GM19240 (cell line): Measurements from ENCODE around the gene NRXN3.

Experiments
- DNase-seq: peaks from one replicate; pipeline ENCODE4 v3.0.0; 2011; ENCODE audit warnings: low spot score; ENCODE audit not compliant: insufficient read length

The NRXN3 gene

GRCh38 chr14:79451601-79452000 lies 1281.4 kb downstream of the NRXN3 start:
- no peak for DNase-seq

DNA sequence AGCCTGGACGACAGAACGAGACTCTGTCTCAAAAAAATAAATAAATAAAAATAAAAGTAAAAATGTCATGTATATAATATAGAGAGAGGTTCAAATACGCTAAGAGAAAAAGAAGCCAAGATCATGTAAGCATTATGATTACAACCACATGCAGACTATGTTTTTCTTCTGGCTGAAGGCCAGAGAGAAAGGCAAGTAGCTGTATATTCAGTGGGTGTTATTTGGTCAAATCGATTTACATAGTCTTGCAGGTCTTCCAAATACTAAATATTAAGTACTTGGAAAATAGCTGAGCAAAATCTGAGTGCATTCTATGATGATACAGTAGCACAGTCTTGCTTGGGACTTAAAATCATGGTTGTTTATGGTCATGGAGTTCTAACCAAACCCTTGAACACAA lies 1283.1 kb downstream of the NRXN3 start:
- DNase-seq, result no peak

GRCh38 chr14:79464468-79464867 lies 1294.3 kb downstream of the NRXN3 start:
- DNase-seq, result no peak

DNA sequence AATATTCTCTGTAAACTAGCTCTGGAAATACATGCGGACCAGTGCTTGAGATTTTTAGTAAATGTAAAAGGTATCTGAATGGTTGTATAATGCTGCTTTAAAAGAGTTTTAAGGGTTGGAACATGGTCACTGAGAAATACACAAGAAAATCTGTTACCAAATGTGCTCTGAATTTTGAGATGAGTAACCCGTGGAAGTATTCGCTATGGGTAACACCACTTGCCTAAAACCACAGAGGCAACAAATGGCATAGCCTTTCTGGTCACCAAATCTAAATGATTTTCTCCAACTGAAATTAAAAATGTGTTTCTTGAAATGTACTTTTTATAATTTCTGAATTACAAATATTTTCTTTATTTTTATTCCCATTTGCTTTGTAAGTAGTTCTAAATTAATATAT lies 1295.5 kb downstream of the NRXN3 start:
- DNase-seq, result no peak

DNA sequence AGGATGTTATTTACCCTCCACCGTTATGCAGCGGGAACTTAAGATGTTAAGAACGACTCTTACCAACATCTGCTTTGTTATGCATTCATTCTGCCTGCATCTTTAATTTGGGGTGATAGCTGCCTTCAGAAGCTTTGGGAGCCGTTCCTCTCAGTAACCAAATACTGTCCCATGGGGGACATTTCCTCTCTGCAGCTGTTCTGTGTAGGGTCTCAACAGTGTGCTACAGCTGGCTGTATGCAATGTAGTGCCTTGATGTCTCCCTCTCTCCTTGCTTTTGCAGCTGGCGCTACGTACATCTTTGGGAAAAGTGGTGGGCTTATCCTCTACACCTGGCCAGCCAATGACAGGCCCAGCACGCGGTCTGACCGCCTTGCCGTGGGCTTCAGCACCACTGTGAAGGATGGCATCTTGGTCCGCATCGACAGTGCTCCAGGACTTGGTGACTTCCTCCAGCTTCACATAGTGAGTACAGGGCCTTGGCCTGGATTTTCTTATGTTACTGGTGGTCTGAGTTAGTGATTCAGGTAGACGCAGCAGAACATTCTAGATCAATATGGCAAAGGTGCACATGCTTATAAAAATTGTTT lies 1296.9 kb downstream of the NRXN3 start:
- DNase-seq, result no peak

- no peak for DNase-seq
Measured at GRCh38 chr14:79467835-79468234, 1297.7 kb downstream of the NRXN3 start.

- DNase-seq, result no peak
Measured at GRCh38 chr14:79468486-79468885, 1298.3 kb downstream of the NRXN3 start.

DNA sequence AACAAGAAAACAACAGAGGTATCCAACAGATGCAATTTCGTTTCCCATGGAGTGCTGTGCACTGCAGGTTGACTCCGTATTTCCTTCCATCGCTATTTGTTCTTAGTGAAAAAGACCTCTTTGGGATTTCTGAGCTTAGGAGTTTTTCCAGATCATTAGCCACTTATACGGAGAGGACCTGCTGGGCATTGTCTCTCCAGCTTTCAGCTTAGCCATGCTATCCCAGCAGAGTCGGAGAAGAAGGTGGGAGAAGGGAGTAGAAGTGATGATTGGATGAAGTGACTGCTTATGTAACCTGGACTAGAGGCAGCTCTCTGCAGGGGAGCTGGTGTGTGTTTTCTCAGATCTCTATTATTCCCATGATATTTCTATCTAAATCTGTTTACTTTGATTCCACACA lies 1303.5 kb downstream of the NRXN3 start:
- DNase-seq, result no peak

DNA sequence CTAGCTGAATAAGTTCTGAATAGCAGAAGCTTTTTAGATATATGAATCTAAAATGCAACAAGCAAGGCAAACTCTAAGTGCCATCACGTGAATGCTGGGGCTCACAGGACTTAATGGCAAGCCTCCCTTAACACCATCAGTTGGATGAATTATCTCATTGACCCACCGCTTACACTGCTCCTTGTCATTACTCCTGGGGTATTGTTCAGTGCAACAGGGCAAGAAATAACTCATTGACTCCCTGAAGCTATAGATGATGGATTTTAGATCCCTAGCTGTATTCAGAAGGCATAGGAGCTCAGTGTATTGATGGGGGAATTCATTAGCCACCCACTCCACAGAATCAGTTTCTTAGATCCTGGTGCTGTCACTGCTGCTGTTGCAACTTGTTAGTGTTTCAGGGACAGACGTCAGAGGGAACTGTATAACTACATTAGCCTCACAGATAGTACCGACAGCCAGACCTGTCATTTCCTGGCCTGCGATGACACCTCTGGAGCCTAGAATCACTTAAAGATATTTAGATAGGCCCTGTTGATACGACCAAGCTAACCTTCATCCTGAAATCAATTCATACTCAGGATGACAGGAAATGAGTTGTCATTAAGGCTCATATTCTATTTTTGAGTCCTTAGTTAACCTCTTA lies 1305.8 kb downstream of the NRXN3 start:
- no peak for DNase-seq

DNA sequence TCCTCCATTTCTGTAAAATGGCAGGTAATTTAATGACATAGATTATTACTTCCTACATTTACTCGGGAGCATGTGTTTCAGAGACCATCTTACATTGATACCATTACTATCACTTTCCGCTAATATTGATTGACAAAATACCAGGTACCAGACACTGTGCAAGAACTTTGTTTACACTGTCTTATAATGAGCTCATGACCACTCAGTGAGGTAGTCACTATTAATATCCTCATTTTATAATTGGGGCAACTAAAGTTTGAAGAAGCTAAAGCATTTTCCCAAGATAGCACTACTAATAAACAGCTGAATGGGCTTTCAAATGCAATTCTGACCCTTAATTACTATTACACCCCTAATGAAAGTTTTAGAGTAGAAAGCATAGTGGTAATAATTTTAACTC lies 1306.4 kb downstream of the NRXN3 start:
- no peak for DNase-seq

- DNase-seq, result no peak
Measured at GRCh38 chr14:79480212-79480611, 1310.0 kb downstream of the NRXN3 start.

- no peak for DNase-seq
Measured at GRCh38 chr14:79482825-79483224, 1312.7 kb downstream of the NRXN3 start.

- no peak for DNase-seq
Measured at GRCh38 chr14:79483477-79484388, 1313.6 kb downstream of the NRXN3 start.

- DNase-seq, result no peak
Measured at GRCh38 chr14:79487632-79488031, 1317.5 kb downstream of the NRXN3 start.

DNA sequence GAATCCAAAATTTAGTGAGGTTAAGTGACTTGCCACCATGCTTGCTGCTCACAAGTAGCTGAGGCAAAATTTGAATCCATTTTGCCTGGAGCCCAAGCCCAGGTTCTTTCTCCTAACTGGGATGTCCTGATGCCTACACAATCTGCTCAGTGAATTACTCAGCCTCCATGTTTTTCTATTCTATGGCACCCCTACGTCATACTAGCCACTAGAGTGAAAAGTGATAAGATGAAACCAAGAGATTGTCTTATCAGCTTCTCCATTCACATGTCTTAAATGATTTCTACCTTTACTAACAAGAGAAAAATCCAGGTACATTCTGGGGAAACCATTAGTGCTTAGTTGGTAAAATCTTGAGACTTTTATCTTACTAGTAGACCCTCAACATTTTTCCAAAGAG lies 1321.0 kb downstream of the NRXN3 start:
- DNase-seq, result no peak

GRCh38 chr14:79493081-79493645 lies 1323.0 kb downstream of the NRXN3 start:
- DNase-seq, result no peak

DNA sequence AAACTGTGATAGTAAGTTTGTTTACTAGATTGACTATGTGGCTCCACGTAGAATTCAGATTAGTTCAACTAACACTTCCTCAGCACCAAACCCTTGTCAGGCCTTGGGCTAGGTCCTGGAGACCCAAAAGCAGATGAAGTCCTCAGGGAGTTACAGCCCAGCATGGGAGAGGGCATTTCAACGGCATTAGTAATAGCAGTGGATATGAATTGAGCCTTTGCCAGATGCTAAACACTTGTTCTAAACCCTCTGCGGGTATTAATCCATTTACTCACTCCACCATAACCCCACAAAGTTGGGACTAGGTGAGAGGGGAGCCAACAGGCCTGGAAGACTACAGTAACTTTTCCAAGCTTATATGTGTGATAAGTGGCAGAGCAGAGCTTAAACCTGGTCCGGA lies 1326.5 kb downstream of the NRXN3 start:
- no peak for DNase-seq

DNA sequence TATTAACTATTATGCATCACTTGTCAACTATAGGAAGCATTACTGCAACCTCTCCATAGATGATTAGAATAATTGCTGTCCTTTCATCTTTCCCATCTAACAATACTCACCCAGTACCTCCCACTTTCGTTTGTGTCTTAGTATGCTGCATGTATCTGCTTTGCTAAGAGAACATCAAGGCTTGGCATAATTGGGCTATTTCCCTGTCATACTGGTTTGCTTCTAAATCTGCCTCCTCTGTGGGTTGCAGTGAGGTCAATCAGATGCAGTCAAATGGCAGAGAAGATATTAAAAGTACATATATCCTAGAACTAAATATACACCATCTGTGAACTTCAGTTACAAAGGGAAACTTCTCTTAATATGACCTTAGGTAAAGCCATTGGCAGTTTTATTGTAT lies 1330.3 kb downstream of the NRXN3 start:
- no peak for DNase-seq

DNA sequence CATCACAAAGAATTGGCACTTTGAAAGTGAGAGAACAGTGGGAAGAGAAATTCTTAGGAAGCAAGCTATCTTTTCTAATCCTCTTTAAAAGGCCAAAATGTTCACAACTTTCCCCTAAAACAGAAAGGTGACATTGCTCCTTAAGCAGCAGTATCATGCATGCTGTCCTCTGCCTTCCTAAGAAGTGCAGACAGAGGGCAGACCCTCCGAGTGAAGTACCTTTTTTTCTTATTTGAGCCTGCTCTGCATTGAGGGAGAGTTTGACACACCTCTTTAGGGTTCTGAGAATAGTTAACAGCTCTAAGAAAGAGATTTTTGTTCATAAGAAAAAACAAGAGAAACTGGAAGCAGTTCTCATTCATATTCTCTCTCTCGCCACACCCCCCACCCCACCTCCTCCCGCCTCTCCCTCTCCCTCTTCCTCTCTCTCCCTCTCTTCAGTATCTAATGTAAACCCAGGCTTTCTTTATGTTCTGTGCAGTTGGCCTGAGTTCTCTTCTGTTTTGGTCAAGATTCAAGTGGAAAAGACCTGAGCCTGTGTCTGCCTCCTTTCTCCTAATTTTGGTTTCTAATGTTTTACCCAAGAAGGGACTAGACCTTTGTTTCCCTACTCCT lies 1332.1 kb downstream of the NRXN3 start:
- DNase-seq, result no peak

- no peak for DNase-seq
Measured at GRCh38 chr14:79502751-79503148, 1332.6 kb downstream of the NRXN3 start.

DNA sequence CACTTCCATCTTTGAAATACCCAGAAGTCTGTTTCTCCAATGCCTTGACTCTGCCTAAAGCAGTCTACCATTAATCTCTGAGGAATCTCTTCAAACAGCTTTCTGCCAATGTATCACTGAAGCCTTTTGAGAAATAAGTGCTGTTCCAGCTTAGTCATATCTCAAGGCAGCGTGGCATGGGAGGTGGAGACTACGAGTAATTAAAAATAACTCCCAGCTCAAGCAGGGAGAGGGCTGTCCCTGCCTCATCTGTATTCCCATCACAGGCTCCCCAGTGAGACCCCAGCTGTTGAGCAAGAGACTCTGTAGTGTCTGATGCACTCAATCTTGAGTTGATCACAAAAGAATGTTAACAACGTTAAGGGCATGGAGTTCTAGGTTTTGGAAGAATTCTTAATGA lies 1340.5 kb downstream of the NRXN3 start:
- no peak for DNase-seq

GRCh38 chr14:79511146-79511545 lies 1341.0 kb downstream of the NRXN3 start:
- DNase-seq, result no peak
